ENCODE measurements around the gene SH2D1B. TPM values are rescaled to one million over a fixed set of nuclear protein-coding genes. Genes with fewer than 3 reads are reported as not detected.

The SH2D1B gene
- total and polyA plus RNA-seq, 2 experiments from 2014 or later, result not detected

- no peak overlapping the region for H2AFZ ChIP-seq
- no peaks in the 10 kb centered on the region for H3K9me3 ChIP-seq (ENCODE audit: low read depth)
- no peaks in the 10 kb centered on the region for H3K9me2 ChIP-seq (replicated peaks; ENCODE audit: insufficient read depth)
- no peak for TF ChIP-seq EZH2phosphoT487 (IDR thresholded peaks at IDR 0.05; ENCODE audit: low read depth, severe bottlenecking, unreplicated experiment)
- TF ChIP-seq EZH2 (IDR thresholded peaks at IDR 0.05; ENCODE audit: borderline replicate concordance), result no peak
- TF ChIP-seq CTCF (IDR thresholded peaks at IDR 0.05; ENCODE audit: poor library complexity), result no peak
- H3K4me1 ChIP-seq (ENCODE audit: insufficient read depth), result peaks cover 29% of the 10 kb centered on the region
- no peak overlapping the region for H3K4me3 ChIP-seq
- no peak overlapping the region for H3K27ac ChIP-seq
- DNase-seq (ENCODE audit: low spot score), result no peak
- H3K4me2 ChIP-seq, result no peak overlapping the region
- no peaks in the 10 kb centered on the region for H3K36me3 ChIP-seq (replicated peaks; ENCODE audit: insufficient read depth, low read depth)
- H3K79me2 ChIP-seq, result no peaks in the 10 kb centered on the region
- H3K27me3 ChIP-seq, result no peaks in the 10 kb centered on the region
- H4K20me1 ChIP-seq (ENCODE audit: insufficient read depth, poor library complexity, severe bottlenecking), result no peaks in the 10 kb centered on the region
- whole genome bisulfite sequencing (ENCODE audit: low lambda C conversion rate, missing lambda C conversion rate), result 100% methylated on average over 3 of the region's 3 CpGs
Observed at GRCh38 chr1:162385702-162386101, 26.2 kb downstream of the SH2D1B start.

DNA sequence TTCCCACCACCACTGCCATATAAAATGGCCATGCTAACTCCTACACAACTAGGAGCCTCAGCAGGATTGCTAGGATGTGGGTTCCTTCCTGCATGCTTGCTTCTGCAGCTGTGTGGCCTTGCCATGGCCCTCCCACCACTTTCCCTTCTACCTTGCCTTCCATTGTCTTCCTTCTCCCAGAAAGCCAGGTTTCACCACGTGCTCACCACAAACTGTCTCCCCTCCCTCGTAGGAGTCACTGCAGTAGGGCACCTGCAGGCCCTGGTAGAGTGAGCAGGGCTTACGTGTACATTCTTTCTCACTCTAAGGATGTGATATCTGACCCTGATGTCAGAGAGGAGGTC is 26.7 kb downstream of the SH2D1B start:
- 82% methylated on average over 3 of the region's 3 CpGs for WGBS (ENCODE audit: low lambda C conversion rate, missing lambda C conversion rate)
- Histone ChIP-seq H3K27ac (no peak overlapping the region), H3K9me3 (ENCODE audit: low read depth) (no peaks in the 10 kb centered on the region), H3K4me3 (no peak overlapping the region), H3K9me2 (replicated peaks; ENCODE audit: insufficient read depth) (no peaks in the 10 kb centered on the region), H4K20me1 (ENCODE audit: insufficient read depth, poor library complexity, severe bottlenecking) (no peaks in the 10 kb centered on the region), H3K4me2 (no peak overlapping the region), H3K4me1 (ENCODE audit: insufficient read depth) (peaks cover 29% of the 10 kb centered on the region), H3K79me2 (no peaks in the 10 kb centered on the region), H2AFZ (no peak overlapping the region), H3K36me3 (replicated peaks; ENCODE audit: insufficient read depth, low read depth) (no peaks in the 10 kb centered on the region), H3K27me3 (no peaks in the 10 kb centered on the region)
- TF ChIP-seq EZH2phosphoT487 (IDR thresholded peaks at IDR 0.05; ENCODE audit: low read depth, severe bottlenecking, unreplicated experiment) (no peak), EZH2 (IDR thresholded peaks at IDR 0.05; ENCODE audit: borderline replicate concordance) (no peak), CTCF (IDR thresholded peaks at IDR 0.05; ENCODE audit: poor library complexity) (no peak)
- no peak for DNase-seq (ENCODE audit: low spot score)

DNA sequence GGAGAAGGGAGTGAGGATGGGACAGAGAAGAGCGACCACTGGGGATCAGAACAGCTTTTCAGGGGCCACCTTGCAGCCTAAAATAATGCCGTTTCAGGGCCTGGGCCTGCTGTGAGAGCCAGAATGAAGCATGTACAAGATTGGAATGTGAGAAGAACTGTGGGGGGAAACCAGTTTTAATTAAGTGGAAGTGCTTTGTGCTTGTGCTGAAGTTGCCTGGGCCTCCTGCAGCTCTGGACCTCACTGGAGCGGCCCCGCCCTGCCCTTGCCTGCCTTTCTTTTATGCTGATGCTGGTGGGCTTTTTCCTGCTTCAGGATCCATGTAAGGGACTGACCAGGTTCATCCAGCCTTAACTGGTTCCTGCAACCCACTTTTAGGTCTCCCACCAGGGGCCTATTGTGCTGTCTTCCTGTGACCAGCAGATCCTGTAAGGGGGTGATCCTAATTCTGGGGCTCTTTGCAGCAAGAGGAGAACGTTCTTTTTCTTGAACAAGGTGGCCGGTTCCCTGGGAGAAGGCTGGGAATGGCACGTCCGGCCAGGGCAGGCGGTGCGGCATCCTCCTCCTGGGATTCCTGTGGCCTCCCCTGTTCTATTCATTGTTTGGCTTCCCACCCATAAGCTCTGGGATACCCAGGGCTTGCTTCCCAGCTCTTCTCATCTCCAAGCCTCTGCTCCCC is 27.2 kb downstream of the SH2D1B start:
- H4K20me1 ChIP-seq (ENCODE audit: insufficient read depth, poor library complexity, severe bottlenecking), result no peaks in the 10 kb centered on the region
- H3K27ac ChIP-seq, result no peak overlapping the region
- no peak overlapping the region for H3K4me3 ChIP-seq
- peaks cover 27% of the 10 kb centered on the region for H3K4me1 ChIP-seq (ENCODE audit: insufficient read depth)
- H3K79me2 ChIP-seq, result no peaks in the 10 kb centered on the region
- H3K4me2 ChIP-seq, result no peak overlapping the region
- no peak overlapping the region for H2AFZ ChIP-seq
- no peak for DNase-seq (ENCODE audit: low spot score)
- no peak for TF ChIP-seq EZH2phosphoT487 (IDR thresholded peaks at IDR 0.05; ENCODE audit: low read depth, severe bottlenecking, unreplicated experiment)
- TF ChIP-seq CTCF (IDR thresholded peaks at IDR 0.05; ENCODE audit: poor library complexity), result no peak
- TF ChIP-seq EZH2 (IDR thresholded peaks at IDR 0.05; ENCODE audit: borderline replicate concordance), result no peak
- H3K27me3 ChIP-seq, result no peaks in the 10 kb centered on the region
- 96% methylated on average over 10 of the region's 10 CpGs for WGBS (ENCODE audit: low lambda C conversion rate, missing lambda C conversion rate)
- H3K9me3 ChIP-seq (ENCODE audit: low read depth), result no peaks in the 10 kb centered on the region
- H3K9me2 ChIP-seq (replicated peaks; ENCODE audit: insufficient read depth), result no peaks in the 10 kb centered on the region
- H3K36me3 ChIP-seq (replicated peaks; ENCODE audit: insufficient read depth, low read depth), result no peaks in the 10 kb centered on the region

Measured in hepatocyte (in vitro differentiated cells).